ENCODE data around the gene PPP4R3B.
"Not testable (repeated sequence)": the region's sequence is repeated elsewhere in the genome, so short reads cannot be mapped to it uniquely, and the experiment has no call there.

Gene PPP4R3B

DNA sequence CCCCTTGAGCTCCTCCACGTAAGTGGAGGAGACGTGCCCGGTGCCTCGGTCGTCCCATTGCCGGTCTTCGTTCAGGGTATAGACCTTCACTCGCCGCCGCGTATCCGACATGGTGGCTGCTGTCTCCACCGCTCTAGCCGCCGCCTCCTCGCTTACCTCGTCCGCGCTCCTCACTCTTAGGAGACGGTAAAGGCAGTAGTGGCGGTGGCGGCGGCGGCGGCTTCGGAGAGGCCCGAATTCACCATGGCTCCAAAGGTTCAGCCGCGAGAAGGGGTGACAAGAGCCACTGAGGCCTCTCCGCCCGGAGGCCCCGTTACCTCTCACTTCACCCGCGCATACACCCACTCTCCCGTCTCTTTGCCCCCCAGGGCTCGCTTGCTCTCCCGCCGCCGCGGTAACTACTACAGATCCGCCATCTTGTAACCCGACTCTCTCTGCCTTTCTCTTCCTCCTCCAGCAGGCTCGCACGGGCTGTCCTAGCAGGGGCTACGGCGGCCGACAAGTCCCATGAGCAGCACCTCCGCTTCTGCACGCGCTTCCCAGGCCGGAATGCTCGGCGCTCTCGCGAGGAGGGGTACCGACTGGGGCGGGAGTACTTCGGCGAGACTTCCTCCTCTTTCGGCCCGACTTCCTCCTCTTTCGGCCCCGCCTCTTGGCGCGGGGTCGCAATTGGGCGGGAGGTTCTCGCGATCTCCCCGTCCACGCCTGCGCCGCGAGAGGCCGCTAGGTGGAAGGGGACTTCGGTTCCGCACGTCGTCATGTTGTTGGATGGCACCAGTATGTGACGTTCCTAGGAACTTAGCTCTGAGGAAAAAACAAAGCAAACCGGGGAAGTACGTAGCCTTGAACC is at the start of gene PPP4R3B:
Gene PPP4R3B (minus strand): TSS at position 448 of the 850 bp plus-strand sequence. CDS start 337 bp downstream, at position 111.
- DNase-seq: peak; percentile 97

DNA sequence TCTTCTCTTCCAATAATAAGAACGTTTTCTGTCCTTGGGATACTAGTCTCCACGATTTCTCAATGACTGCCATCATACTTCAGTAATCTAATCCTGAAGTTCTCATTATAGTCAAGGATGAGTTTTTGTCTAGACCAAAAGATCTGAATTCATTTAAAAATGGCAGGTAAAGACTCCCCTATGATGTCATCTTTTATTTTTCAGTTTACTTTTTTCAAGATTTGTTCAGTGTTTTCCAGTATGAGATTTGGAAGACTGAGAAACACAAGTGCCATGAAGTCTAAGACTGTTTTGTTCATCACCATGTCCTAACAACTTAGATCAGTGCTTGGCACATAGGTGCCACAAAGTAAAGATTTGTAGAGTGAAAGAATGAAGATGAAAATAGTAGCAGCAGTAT is 35.8 kb upstream of the PPP4R3B start:
- DNase-seq: no peak

- DNase-seq: no peak
These were observed 31.8 kb upstream of the PPP4R3B start for GRCh38 chr2:55649211-55649610.

DNA sequence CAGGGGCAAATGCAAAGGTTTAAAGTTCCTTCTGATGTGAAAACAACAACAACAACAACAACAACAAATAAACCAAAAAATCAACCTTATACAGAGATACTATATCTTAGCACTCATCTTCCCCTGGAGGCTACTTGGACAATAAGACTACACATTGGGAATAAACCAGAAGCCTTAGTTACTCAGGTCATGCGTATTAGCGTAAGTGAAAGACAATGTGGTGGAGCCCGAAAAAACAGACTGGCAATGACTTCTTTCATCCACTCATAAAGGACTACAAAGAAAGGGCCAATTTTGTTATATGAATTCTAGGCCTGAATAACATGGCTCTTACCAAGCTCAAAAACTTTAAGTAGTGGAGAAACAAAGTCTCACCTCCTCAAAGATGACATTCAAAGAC is 19.4 kb upstream of the PPP4R3B start:
- no peak for DNase-seq

DNA sequence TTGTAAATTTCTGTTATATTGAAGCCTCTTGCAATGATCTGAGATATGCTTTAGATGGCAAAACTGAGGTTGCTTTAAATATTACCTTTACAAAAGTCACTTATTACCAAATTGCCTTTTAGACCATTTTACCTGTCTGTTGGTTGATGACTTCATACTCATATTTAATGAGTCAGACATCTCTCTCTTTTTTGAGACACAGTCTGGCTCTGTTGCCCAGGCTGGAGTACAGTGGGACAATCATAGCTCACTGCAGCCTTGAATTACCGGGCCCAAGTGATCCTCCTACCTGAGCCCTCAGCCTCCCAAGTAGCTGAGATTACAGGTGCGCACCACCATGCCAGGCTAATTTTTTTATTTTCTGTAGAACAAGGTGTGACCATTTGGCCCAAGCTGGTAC is 11.5 kb upstream of the PPP4R3B start:
- no peak for DNase-seq

GRCh38 chr2:55627915-55628314 is 10.5 kb upstream of the PPP4R3B start:
- DNase-seq: no peak

GRCh38 chr2:55621802-55622201 is 4.4 kb upstream of the PPP4R3B start:
- no peak for DNase-seq

DNA sequence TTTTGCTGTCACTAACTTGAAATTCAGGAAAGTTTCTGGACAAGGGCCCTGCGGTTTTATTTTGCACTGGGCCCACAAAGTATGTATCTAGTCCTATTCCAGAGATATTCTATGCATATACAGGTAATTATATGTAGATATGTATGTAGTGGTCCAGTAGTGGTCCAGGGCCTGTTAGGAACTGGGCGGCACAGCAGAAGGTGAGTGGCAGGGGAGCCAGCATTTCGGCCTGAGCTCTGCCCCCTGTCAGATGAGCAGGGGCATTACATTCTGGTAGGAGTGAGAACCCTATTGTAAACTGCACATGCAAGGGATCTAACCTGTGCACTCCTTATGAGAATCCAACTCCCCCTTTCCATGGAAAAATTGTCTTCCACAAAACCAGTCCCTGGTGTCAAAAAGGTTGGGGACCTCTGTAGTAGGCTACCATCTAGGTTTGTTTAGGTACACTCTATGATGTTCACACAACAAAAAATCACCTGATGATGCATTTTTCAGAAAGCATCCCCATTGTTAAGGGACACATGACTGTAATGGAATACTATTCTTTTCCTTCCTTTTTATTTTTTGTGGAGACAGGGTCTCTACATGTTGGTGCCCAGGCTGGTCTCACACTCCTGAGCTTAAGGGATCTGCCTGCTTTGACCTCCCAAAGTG is 2.8 kb upstream of the PPP4R3B start:
- DNase-seq: no peak

- peak; percentile 47 for DNase-seq
These were observed 1.0 kb upstream of the PPP4R3B start for GRCh38 chr2:55618275-55619055.

- DNase-seq: no peak
These were observed 528 bp upstream of the PPP4R3B start for GRCh38 chr2:55618025-55618274.

DNA sequence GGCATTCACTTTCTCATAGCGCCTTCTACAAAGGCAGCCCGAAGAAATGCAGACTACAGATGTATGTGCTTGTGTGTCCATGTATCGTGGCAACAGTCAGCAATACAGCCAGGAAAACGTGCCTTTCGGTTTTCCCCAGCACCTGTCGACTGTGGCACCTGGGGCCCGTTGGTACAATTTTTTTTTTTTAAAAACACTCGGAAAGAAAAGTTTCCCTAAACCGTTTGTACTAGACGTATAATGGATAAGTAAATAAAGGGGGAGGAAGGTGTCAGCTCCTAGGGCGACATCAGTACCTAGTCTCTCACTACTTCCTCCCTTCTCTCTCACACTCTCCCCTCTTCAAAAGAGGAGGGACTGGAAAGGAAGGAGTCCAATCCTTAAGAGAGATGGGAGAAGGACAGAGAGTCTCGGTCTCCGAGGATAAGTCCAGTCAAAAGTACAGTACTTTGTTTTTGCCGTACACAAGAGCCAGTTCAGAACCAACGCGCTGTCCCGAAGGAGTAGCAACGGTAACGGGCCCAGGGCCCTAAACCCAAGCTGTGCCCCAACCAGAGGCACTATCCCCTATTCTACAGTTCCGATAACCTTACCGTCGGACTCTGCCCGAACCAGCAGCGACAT is 759 bp downstream of the PPP4R3B start:
- DNase-seq: peak; percentile 80

- DNase-seq: no peak
These were observed 5.4 kb downstream of the PPP4R3B start for GRCh38 chr2:55611997-55612396.

DNA sequence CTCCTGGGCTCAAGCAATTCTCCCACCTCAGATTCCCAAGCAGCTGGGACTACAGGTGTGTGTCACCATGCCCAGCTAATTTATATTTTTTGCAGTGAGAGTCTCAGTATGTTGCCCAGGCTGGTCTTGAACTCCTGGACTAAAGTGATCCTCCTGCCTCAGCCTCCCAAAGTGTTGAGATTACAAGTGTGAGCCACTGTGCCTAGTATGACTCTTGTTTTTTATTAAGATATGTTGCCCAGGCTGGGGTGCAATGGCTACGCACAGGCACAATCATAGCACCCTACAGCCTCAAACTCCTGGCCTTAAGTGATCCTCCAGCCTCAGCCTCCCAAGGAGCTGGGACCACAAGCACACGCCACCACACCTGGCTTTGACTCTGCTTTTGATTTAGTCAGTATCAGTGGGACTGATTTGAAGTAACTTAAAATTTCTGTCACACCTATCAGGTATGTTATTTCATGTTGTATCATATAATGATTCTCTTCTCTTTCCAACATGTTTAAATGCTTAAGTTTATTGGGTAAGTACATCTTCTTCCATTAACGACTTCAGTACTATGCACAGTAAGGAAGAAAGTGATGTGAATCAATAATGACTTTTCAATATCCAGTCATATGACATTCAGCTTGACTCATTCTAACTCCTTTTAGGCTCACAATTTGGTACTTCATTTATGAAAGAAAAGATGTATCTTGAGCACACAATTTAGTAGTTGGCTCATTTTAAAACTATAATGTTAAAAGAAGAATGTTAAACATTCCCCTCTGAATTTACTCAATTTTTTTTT is 6.3 kb downstream of the PPP4R3B start:
- no peak for DNase-seq

DNA sequence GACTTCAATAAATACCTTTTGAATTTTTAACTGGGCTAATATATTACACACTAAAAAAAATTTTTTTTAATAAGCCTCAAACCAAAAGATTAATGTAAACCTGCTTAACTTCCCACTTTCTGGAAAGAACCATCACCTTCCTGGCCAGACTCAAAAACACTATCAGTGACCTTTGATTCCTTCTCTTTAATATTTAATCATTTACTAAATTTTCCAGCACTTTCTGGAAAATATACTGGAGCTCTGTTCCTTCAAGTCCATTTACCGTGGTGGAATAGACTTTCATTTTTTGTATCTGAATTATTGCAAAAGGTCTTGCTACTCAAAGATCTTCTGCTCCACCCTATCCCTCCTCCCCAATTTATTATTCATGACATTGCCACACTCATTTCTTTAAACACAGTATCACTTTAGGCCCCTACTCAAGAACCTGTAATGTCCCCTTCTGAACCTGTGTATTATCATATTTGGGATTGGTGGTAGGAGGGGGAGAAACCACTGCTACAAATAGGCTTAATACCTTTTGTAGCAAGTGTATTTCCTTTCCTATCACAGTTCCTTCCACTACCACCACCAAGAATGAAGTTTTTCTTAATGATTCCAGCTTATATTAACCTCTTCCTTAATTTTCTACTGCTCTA is 7.4 kb downstream of the PPP4R3B start:
- DNase-seq: no peak

DNA sequence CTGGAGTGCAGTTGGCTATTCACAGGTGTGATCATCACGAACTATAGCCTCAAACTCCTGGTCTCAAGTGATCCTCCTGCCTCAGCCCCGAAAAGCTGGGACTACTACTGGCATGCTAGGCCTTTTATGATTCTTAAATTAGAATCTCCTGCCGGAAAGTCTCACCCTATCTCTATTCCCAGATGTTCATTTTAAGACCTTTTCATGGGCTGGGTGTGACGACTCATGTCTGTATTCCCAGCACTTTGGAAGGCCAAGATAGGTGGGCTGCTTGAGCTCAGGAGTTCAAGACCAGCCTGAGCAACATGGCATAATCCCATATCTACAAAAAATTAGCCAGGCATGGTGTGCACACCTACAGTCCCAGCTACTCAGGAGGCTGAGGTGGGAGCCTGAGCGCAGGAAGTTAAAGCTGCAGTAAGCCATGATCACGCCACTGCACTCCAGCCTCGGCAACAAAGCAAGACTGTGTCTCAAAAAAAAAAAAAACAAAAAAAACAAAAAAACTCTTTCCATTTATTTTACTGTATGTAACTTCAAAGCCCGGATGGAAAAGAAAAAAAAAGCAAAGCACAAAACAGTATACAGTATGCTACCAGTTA is 8.1 kb downstream of the PPP4R3B start:
- no peak for DNase-seq

DNA sequence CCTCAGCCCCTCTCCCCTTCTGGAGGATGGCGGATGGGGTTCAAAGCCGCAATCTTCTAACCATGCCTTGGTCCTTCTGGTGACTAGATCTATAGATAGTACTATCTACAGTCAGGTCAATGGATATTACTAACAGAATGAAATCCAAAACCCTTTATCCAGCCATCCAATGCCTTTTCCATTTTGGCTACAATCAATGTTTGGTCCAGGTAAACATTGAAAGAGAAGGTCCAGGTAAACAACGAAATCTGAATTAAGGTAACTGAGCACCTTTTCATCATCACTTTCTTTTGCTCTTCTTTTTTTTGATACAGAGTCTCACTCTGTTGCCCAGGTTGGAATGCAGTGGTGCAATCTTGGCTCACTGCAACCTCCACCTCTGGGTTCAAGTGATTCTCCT is 9.7 kb downstream of the PPP4R3B start:
- DNase-seq: no peak

GRCh38 chr2:55604027-55604565 is 13.3 kb downstream of the PPP4R3B start:
- no peak for DNase-seq

GRCh38 chr2:55601849-55602248 is 15.6 kb downstream of the PPP4R3B start:
- no peak for DNase-seq

GRCh38 chr2:55598056-55598795 is 19.2 kb downstream of the PPP4R3B start:
- DNase-seq: no peak

- not testable (repeated sequence) for DNase-seq
These were observed 20.6 kb downstream of the PPP4R3B start for GRCh38 chr2:55596795-55597194.

- DNase-seq: no peak
These were observed 21.9 kb downstream of the PPP4R3B start for GRCh38 chr2:55595536-55595935.
